PC-9 (cell line): ENCODE data around the gene HMGN1. TPM values are rescaled to one million over a fixed set of nuclear protein-coding genes. Genes with fewer than 3 reads are reported as not detected.

Experiments used
- BruUV-seq: library from RNA; stranded (reverse); fragments of 400-500 nt; replicated peaks from 2 replicates; lab custom pipeline; 2021; lab: Mats Ljungman, UMichigan
- CTCF ChIA-PET: fragments of 300-600 bp; sonication (Branson Sonifier 250); formaldehyde crosslinking; loops from one replicate; lab custom pipeline; 2022; ENCODE audit warnings: antibody characterized with exemption; lab: Charles Lee
- POLR2A ChIA-PET: fragments of 300-600 bp; sonication (Branson Sonifier 250); formaldehyde crosslinking; loops from one replicate; lab custom pipeline; 2022; ENCODE audit warnings: antibody characterized with exemption; ENCODE audit not compliant: unreplicated experiment; lab: Charles Lee
- DNase-seq, 2 experiments: peaks; one replicate each; pipeline versions ENCODE4 v3.0.0 to v3.0.0-alpha.2; 2015 to 2022; ENCODE audit warnings: mixed read lengths in 1 of 2
- H2AFZ ChIP-seq: fragments of 200-600 bp; sonication (generic); 2 replicates; pipeline ENCODE4 v1.8.1; 2017; ENCODE audit warnings: antibody characterized with exemption
- H3F3A ChIP-seq: fragments of 200-600 bp; sonication (generic); 2 replicates; pipeline ENCODE4 v1.8.1; 2017; ENCODE audit warnings: antibody characterized with exemption, mild to moderate bottlenecking, low read depth; ENCODE audit not compliant: insufficient read depth
- H3K27ac ChIP-seq: fragments of 200-600 bp; sonication (generic); 2 replicates; pipeline ENCODE4 v1.6.1; 2016; ENCODE audit warnings: mixed run types
- H3K27me3 ChIP-seq: fragments of 200-600 bp; sonication (generic); 2 replicates; pipeline ENCODE4 v1.6.1; 2016; ENCODE audit warnings: low read depth, mixed run types; ENCODE audit not compliant: insufficient read depth
- H3K36me3 ChIP-seq: fragments of 200-600 bp; sonication (generic); 2 replicates; pipeline ENCODE4 v1.6.1; 2016; ENCODE audit warnings: low read depth, mixed run types
- H3K4me1 ChIP-seq: fragments of 200-600 bp; sonication (generic); replicated peaks from 2 replicates; pipeline ENCODE4 v1.6.1; 2016; ENCODE audit warnings: mixed run types; ENCODE audit not compliant: insufficient read depth
- H3K4me2 ChIP-seq: fragments of 200-600 bp; sonication (generic); 2 replicates; pipeline ENCODE4 v1.6.1; 2017; ENCODE audit warnings: mixed run types
- H3K4me3 ChIP-seq: fragments of 200-600 bp; sonication (generic); 2 replicates; pipeline ENCODE4 v1.6.1; 2016; ENCODE audit warnings: mixed run types
- H3K79me2 ChIP-seq: fragments of 200-600 bp; sonication (generic); 2 replicates; pipeline ENCODE4 v1.6.1; 2017; ENCODE audit warnings: low read depth, mixed run types
- H3K9me2 ChIP-seq: fragments of 200-600 bp; sonication (generic); 2 replicates; pipeline ENCODE4 v1.8.1; 2017; ENCODE audit warnings: mild to moderate bottlenecking; ENCODE audit not compliant: insufficient read depth
- H3K9me3 ChIP-seq: fragments of 200-600 bp; sonication (generic); 2 replicates; pipeline ENCODE4 v1.8.1; 2016; ENCODE audit warnings: low read depth; ENCODE audit not compliant: insufficient read depth
- H4K20me1 ChIP-seq: fragments of 200-600 bp; sonication (generic); 2 replicates; pipeline ENCODE4 v1.8.1; 2017; ENCODE audit not compliant: insufficient read depth
- CTCF ChIP-seq: fragments of 200-600 bp; sonication (generic); conservative IDR thresholded peaks from 2 replicates; pipeline ENCODE4 v1.6.1; 2017; ENCODE audit warnings: mixed run types, antibody characterized with exemption, mild to moderate bottlenecking, moderate library complexity
- EZH2 ChIP-seq: fragments of 200-600 bp; sonication (generic); IDR thresholded peaks from 2 replicates; pipeline ENCODE4 v1.8.0; 2017; ENCODE audit warnings: antibody characterized with exemption, low read depth
- intact Hi-C: fragments of 100-400 bp; cut with micrococcal nuclease; formaldehyde crosslinking; loops from one replicate; pipeline ENCODE4 v1.10.0; 2022; ENCODE audit not compliant: unreplicated experiment
- total RNA-seq: library from RNA; stranded (reverse); gene quantifications from 2 replicates; pipeline ENCODE4 v1.2.3, GENCODE V29; 2021

HMGN1 gene
- total RNA-seq, 1 experiment from 2014 or later: 369 TPM

- H3K27me3 ChIP-seq: no peaks in the 10 kb centered on the region
- H2AFZ ChIP-seq: no peak overlapping the region
- no peaks in the 10 kb centered on the region for H3F3A ChIP-seq
- H3K9me3 ChIP-seq: no peaks in the 10 kb centered on the region
- no peak overlapping the region for H3K4me3 ChIP-seq
- no peaks in the 10 kb centered on the region for H4K20me1 ChIP-seq
- no peak overlapping the region for H3K4me2 ChIP-seq
- no peaks in the 10 kb centered on the region for H3K36me3 ChIP-seq
- TF ChIP-seq CTCF: no peak
- TF ChIP-seq EZH2: no peak
- BruUV-seq: no TSS peak
- H3K4me1 ChIP-seq: no peaks in the 10 kb centered on the region
- DNase-seq: no peak
- no peaks in the 10 kb centered on the region for H3K9me2 ChIP-seq
- intact Hi-C loops: no loop called here
- POLR2A ChIA-PET: no interaction called here
- H3K27ac ChIP-seq: no peak overlapping the region
- CTCF ChIA-PET: no interaction called here
- H3K79me2 ChIP-seq: no peaks in the 10 kb centered on the region
These were observed 18.9 kb downstream of the HMGN1 start for GRCh38 chr21:39330001-39330400.

DNA sequence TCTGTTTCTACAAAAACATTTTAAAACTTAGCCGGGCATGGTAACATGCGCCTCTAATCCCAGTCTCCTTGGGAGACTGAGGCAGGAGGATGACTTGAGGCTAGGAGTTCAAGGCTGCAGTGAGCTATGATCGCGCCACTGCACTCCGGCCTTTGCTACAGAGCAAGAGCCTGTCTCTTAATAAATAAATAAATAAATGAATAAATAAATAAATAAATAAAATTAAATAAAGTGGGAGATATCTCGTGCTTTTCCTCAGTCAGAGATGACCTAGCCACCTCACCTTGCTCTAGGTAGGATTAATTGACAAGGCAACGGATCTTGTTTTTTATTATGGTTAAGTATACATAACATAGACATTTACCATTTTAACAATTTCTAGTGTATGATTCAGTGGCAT is 21.2 kb downstream of the HMGN1 start:
- POLR2A ChIA-PET: no interaction called here
- DNase-seq: no peak
- TF ChIP-seq CTCF (no peak), EZH2 (no peak)
- H3K27me3 ChIP-seq: no peaks in the 10 kb centered on the region
- no peak overlapping the region for H3K27ac ChIP-seq
- H2AFZ ChIP-seq: no peak overlapping the region
- CTCF ChIA-PET: no interaction called here
- H3K4me2 ChIP-seq: no peak overlapping the region
- intact Hi-C loops: no loop called here
- peaks cover 2% of the 10 kb centered on the region for H3F3A ChIP-seq
- no peaks in the 10 kb centered on the region for H3K79me2 ChIP-seq
- peaks cover 1% of the 10 kb centered on the region; the same call in 1 of the 2 replicates for H3K4me1 ChIP-seq
- H4K20me1 ChIP-seq: no peaks in the 10 kb centered on the region
- H3K9me2 ChIP-seq: no peaks in the 10 kb centered on the region
- no peaks in the 10 kb centered on the region for H3K36me3 ChIP-seq
- H3K4me3 ChIP-seq: no peak overlapping the region
- H3K9me3 ChIP-seq: no peaks in the 10 kb centered on the region
- BruUV-seq: no TSS peak

- no TSS peak for BruUV-seq
- Histone ChIP-seq H3K4me1 (peaks cover 9% of the 10 kb centered on the region), H3F3A (peaks cover 12% of the 10 kb centered on the region), H4K20me1 (no peaks in the 10 kb centered on the region), H3K9me2 (no peaks in the 10 kb centered on the region), H3K79me2 (no peaks in the 10 kb centered on the region), H2AFZ (no peak overlapping the region), H3K36me3 (no peaks in the 10 kb centered on the region), H3K9me3 (no peaks in the 10 kb centered on the region), H3K4me2 (no peak overlapping the region), H3K27ac (no peak overlapping the region), H3K4me3 (no peak overlapping the region), H3K27me3 (no peaks in the 10 kb centered on the region)
- intact Hi-C loops: no loop called here
- no peak for DNase-seq
- CTCF ChIA-PET: no interaction called here
- TF ChIP-seq EZH2 (no peak), CTCF (no peak)
- POLR2A ChIA-PET: no interaction called here
These were observed 22.1 kb downstream of the HMGN1 start for GRCh38 chr21:39326607-39327307.
